ENCODE data around the gene STIMATE. TPM values are rescaled to one million over a fixed set of nuclear protein-coding genes. Genes with fewer than 3 reads are reported as not detected.

The STIMATE gene
- total RNA-seq, 1 donor from 2014 or later: 28.8 TPM

DNA sequence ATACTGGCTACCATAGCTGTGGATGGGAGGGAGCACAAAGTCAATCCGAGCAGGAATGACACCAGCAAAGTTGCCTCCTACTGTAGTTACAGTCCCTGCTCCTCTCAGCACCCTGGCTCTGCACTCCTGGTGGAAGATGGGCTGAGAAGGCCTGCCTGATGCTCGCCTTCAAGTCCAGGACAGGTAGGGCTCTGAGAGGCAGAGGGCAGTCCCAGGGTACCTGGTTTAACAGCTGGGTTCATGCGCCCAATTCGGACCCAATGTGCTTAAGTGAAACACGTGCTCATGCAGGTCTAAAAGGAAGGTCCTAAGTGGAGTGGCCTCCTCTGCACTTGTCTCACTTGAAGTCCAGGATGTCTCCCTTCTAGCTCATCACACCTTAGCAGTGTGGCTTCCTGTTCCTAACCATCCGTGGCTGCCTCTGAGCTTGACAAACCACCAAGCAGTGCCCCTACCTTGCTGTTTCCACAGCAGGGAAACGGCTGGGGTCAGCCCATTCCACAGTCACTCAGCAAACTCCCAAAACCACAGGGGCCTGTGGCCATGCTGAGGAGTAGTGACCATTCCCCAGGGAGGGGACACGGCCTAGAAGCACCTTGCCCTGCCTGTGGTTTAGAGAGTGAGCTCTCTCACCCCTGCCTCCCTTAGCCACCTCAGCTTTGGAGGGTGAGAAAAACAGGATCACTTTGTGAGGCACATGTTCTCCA lies 58.6 kb downstream of the STIMATE start:
- H3K27me3 Mint-ChIP-seq (ENCODE audit: low read depth): no peaks in the 10 kb centered on the region
- no peaks in the 10 kb centered on the region for H3K4me1 Mint-ChIP-seq

DNA sequence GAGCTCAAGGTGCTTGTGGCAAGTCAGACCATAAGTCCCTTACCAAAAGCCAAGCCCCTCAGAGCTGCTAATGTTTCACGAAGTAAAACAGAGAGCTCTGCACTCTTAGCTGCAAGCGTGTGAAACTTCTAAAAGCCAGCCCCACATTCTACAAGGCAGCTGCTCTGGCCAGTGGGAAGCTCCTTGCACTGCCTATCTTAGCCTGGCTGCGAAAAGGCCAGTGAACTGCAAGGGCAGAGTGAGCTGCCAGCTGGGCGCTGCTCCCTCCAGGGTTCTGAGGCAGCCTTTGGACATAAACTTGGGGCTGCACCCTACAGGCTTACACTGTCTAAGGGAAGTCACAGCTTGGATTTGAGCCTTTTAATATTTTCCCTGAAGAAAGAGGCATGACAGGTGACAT lies 60.4 kb downstream of the STIMATE start:
- no peak overlapping the region for H3K4me3 Mint-ChIP-seq
- DNase-seq (ENCODE audit: low spot score in 2 of 2, unreplicated experiment in 2 of 2): no peak
- TF ChIP-seq, protein P1, sequence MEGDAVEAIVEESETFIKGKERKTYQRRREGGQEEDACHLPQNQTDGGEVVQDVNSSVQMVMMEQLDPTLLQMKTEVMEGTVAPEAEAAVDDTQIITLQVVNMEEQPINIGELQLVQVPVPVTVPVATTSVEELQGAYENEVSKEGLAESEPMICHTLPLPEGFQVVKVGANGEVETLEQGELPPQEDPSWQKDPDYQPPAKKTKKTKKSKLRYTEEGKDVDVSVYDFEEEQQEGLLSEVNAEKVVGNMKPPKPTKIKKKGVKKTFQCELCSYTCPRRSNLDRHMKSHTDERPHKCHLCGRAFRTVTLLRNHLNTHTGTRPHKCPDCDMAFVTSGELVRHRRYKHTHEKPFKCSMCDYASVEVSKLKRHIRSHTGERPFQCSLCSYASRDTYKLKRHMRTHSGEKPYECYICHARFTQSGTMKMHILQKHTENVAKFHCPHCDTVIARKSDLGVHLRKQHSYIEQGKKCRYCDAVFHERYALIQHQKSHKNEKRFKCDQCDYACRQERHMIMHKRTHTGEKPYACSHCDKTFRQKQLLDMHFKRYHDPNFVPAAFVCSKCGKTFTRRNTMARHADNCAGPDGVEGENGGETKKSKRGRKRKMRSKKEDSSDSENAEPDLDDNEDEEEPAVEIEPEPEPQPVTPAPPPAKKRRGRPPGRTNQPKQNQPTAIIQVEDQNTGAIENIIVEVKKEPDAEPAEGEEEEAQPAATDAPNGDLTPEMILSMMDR (IDR thresholded peaks at IDR 0.05; ENCODE audit: unreplicated experiment): no peak
- no peaks in the 10 kb centered on the region for H3K4me1 Mint-ChIP-seq
- no peaks in the 10 kb centered on the region for H3K9me3 Mint-ChIP-seq
- H3K27ac Mint-ChIP-seq: no peak overlapping the region
- no peaks in the 10 kb centered on the region for H3K27me3 Mint-ChIP-seq (ENCODE audit: low read depth)
- H3K36me3 Mint-ChIP-seq: peaks cover 7% of the 10 kb centered on the region

More for the DNA sequence above, 58.6 kb downstream of the STIMATE start:
- H3K9me3 Mint-ChIP-seq: no peaks in the 10 kb centered on the region
- no peak overlapping the region for H3K4me3 Mint-ChIP-seq
- DNase-seq (ENCODE audit: low spot score in 2 of 2, unreplicated experiment in 2 of 2): no peak
- TF ChIP-seq, protein P1 (IDR thresholded peaks at IDR 0.05; ENCODE audit: unreplicated experiment): no peak
- H3K27ac Mint-ChIP-seq: no peak overlapping the region
- H3K36me3 Mint-ChIP-seq: peaks cover 7% of the 10 kb centered on the region

DNA sequence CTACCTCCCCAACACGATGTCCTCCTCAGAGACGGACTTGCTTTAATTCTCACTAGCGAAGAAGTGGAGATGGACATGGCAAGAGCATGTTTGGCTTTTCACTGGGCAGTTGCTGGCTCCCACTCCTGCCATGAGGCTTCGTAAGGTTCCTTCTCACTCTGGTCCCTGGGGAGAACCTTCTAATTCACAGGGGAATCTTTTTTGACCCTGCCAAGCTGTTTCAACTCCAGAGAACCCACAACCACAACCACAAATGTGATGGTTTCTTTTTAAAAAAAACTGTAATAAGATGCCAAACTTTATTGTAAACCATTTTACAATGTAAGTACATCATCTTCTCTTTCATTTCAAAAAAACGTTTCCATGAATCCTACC lies 60.9 kb downstream of the STIMATE start:
- Mint-ChIP-seq H3K4me1 (peaks cover under 1% of the 10 kb centered on the region), H3K4me3 (no peak overlapping the region)
- no peak for DNase-seq (ENCODE audit: low spot score in 2 of 2, unreplicated experiment in 2 of 2)

DNA sequence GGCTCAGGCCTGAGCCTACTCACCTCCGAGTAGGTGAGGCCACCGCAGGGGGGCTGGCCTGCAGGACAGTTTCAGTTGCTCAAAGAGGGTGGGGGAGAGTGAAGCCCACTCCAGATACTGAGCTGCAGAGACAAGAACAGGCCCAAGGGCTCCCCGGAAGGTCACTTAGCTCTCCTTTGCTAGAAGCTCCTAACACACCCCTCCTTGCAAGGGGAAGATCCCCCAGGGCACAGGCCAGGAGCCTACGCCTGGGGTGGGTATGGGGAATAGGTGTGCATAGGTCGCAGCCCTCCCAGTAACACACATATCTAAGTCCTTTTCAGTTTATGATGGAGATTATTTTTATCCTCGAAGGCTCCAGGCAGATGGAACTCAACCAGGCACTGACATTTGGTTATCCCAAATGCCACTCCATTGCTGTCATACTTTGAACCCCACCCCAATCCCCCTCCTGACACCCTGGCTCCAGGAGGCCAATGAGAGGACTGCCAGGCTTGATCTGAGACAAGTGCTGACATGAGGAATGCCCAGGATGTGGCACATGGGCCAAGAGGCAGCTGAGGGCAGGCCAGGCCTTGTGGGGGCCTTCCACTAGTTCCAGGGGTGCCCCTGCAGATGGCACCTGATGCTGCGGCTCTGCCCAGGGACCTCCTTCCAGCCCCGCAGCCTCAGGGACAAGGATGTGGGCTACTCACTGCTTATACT lies 61.4 kb downstream of the STIMATE start:
- H3K4me3 Mint-ChIP-seq: no peak overlapping the region
- H3K36me3 Mint-ChIP-seq: peaks cover 5% of the 10 kb centered on the region
- H3K27ac Mint-ChIP-seq: no peak overlapping the region
- H3K4me1 Mint-ChIP-seq: peaks cover 2% of the 10 kb centered on the region
- H3K27me3 Mint-ChIP-seq (ENCODE audit: low read depth): no peaks in the 10 kb centered on the region
- TF ChIP-seq, protein P1 (IDR thresholded peaks at IDR 0.05; ENCODE audit: unreplicated experiment): no peak
- no peaks in the 10 kb centered on the region for H3K9me3 Mint-ChIP-seq
- no peak for DNase-seq (ENCODE audit: low spot score in 2 of 2, unreplicated experiment in 2 of 2)

More for the DNA sequence above, 60.9 kb downstream of the STIMATE start:
- Mint-ChIP-seq H3K27me3 (ENCODE audit: low read depth) (no peaks in the 10 kb centered on the region), H3K27ac (no peak overlapping the region), H3K36me3 (peaks cover 5% of the 10 kb centered on the region), H3K9me3 (no peaks in the 10 kb centered on the region)
- TF ChIP-seq, protein P1 (IDR thresholded peaks at IDR 0.05; ENCODE audit: unreplicated experiment): no peak

DNA sequence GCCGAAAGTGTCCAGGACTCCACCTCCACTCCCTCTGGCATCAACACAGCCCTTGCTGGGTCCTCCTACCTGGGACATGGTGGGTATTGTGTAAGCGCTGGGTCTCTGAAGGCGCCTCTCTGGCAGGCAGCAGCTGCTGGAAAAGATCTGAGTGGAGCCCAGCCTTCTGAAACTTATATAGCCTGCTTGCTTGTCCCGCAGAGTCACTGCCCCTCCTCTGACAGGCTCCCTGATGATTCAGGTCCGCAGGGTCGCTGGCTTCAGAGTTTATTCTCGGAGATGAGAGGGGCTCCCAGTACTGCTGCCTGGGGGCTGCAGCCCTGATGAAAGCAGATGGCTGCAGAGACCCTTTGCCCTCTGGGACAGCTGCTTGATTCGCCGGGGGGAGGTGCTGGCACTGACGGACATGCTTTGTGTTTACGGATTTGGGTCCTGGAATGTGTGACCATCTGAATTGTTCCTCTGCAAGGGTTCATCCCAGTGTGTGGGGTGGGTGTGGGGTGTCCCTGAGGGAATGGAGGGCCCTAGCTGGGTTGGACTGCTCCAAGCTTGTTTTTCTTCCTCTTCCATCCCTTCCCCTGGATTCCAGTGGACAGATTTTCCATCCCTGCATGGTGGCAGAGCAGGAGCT lies 62.4 kb downstream of the STIMATE start, which contains the start of gene MUSTN1:
Gene MUSTN1, minus strand, starts transcription at position 149 of the 631 bp plus-strand sequence. Its CDS starts 71 bp downstream, at position 78.
- no peaks in the 10 kb centered on the region for H3K27me3 Mint-ChIP-seq (ENCODE audit: low read depth)
- TF ChIP-seq, protein P1 (IDR thresholded peaks at IDR 0.05; ENCODE audit: unreplicated experiment): no peak
- H3K9me3 Mint-ChIP-seq: no peaks in the 10 kb centered on the region
- no peak within 1 kb of the TSS for H3K27ac Mint-ChIP-seq
- peaks cover under 1% of the 10 kb centered on the region for H3K36me3 Mint-ChIP-seq
- no peak within 1 kb of the TSS for H3K4me3 Mint-ChIP-seq
- no peak for DNase-seq (ENCODE audit: low spot score in 2 of 2, unreplicated experiment in 2 of 2)
- peaks cover 2% of the 10 kb centered on the region for H3K4me1 Mint-ChIP-seq
